H1 (cell line): Measurements from ENCODE around the gene BABAM1. TPM values are rescaled to one million over a fixed set of nuclear protein-coding genes. Genes with fewer than 3 reads are reported as not detected.

Experiments
- BACH1 ChIP-seq: IDR thresholded peaks from 2 replicates; pipeline ENCODE4 v1.6.1; 2012; ENCODE audit warnings: low read length, improper control_type of control experiment
- KDM5A ChIP-seq: fragments of 200-600 bp; IDR thresholded peaks from 2 replicates; pipeline ENCODE4 v1.7.1; 2012; ENCODE audit warnings: mild to moderate bottlenecking, low read length, inconsistent platforms, mixed read lengths
- SAP30 ChIP-seq: fragments of 300-600 bp; sonication (generic); IDR thresholded peaks from 2 replicates; pipeline ENCODE4 v1.7.1; 2012; ENCODE audit warnings: low read length, moderate library complexity, mild to moderate bottlenecking, inconsistent platforms; ENCODE audit not compliant: insufficient read depth, insufficient replicate concordance
- TAF1 ChIP-seq: IDR thresholded peaks from 2 replicates; pipeline ENCODE4 v1.6.1; 2011; ENCODE audit warnings: mild to moderate bottlenecking, low read depth, low read length
- polyA plus RNA-seq, 7 experiments: library from polyadenylated mRNA; depleted of rRNA in 3 of 7; stranded (reverse) in 5 of 7; unstranded in 2 of 7; fragments of >200 nt in 5 of 7; fragments of 200-250 nt in 2 of 7; gene quantifications; 1 replicate in 5 of 7; 2 replicates in 1 of 7; 4 replicates in 1 of 7; pipeline versions ENCODE4 v1.2.1 to v1.2.3, GENCODE V29; 2011 to 2013; ENCODE audit warnings: missing spikeins in 2 of 7, mixed read lengths in 2 of 7
- total RNA-seq: library from RNA; stranded (reverse); fragmentation: NEBNext Ultra II Directional; extraction: Animal tissue kit (Norgen Biotek cat#: 25700); gene quantifications from 2 replicates; pipeline ENCODE4 v1.2.1, GENCODE V29; 2021

The BABAM1 gene
- total and polyA plus RNA-seq, 2 of the 8 experiments (the other 6 are each of a cell fraction or from before 2014, with no cell fraction given): 127 to 133 TPM

GRCh38 chr19:17293605-17294004 lies 26.4 kb downstream of the BABAM1 start (continued):
- TF ChIP-seq TAF1: no peak
- no peak for TF ChIP-seq KDM5A
- TF ChIP-seq SAP30: no peak
- no peak for TF ChIP-seq BACH1
